ENCODE results near the gene RABGGTA.

DNA sequence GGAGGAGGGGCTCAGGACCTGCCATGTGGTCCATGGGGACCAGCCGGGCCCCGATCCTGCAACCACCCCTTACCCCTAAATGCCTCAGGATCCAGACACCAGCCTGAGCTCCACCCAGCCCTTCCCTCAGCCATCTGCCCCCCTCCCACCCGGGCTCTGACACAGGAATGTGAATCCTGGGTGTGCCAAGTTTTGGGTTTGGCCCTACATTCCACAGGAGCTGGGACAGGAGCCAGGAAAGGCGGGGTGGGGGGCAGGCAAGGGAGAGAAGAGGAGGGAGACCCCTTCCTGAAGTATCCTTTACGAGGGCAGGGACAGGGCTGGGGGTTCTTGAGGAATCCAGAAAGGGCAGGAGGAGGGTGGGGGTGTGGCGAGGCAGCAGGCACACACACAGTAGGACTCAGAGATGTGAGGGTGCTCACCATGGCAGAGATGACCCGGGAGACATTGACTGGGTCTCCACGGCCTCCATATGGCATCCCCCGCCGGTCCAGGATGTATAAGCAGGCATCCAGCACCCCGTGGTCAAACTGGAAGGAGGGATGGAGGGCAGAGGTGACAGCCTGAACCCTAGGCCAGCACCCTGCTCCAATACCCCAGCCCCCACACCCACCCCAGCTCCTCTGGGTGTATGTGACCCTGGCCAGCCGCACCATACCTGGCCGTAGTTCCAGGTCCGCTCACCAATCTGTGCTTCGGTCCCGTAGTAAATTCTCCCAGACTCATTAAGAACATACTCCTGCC lies 11.9 kb downstream of the RABGGTA start:
- TF ChIP-seq, protein P1, sequence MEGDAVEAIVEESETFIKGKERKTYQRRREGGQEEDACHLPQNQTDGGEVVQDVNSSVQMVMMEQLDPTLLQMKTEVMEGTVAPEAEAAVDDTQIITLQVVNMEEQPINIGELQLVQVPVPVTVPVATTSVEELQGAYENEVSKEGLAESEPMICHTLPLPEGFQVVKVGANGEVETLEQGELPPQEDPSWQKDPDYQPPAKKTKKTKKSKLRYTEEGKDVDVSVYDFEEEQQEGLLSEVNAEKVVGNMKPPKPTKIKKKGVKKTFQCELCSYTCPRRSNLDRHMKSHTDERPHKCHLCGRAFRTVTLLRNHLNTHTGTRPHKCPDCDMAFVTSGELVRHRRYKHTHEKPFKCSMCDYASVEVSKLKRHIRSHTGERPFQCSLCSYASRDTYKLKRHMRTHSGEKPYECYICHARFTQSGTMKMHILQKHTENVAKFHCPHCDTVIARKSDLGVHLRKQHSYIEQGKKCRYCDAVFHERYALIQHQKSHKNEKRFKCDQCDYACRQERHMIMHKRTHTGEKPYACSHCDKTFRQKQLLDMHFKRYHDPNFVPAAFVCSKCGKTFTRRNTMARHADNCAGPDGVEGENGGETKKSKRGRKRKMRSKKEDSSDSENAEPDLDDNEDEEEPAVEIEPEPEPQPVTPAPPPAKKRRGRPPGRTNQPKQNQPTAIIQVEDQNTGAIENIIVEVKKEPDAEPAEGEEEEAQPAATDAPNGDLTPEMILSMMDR (IDR thresholded peaks at IDR 0.05), result no peak
- no peak for TF ChIP-seq POLR2A (IDR thresholded peaks at IDR 0.05)

All from ovary (tissue), 3 donors.